MM.1S (cell line): ENCODE data around the gene TJP1.

Source experiments
- EZH2phosphoT487 ChIP-seq: fragments of 300-600 bp; sonication (generic); IDR thresholded peaks from 2 replicates; pipeline ENCODE4 v1.6.1; 2018; ENCODE audit warnings: antibody characterized with exemption, low read length
- TF ChIP-seq, protein P1 (sequence below): fragments of 300-600 bp; sonication (generic); IDR thresholded peaks from 2 replicates; pipeline ENCODE4 v1.5.1; 2016; ENCODE audit warnings: antibody characterized with exemption, low read length, mixed read lengths

DNA sequence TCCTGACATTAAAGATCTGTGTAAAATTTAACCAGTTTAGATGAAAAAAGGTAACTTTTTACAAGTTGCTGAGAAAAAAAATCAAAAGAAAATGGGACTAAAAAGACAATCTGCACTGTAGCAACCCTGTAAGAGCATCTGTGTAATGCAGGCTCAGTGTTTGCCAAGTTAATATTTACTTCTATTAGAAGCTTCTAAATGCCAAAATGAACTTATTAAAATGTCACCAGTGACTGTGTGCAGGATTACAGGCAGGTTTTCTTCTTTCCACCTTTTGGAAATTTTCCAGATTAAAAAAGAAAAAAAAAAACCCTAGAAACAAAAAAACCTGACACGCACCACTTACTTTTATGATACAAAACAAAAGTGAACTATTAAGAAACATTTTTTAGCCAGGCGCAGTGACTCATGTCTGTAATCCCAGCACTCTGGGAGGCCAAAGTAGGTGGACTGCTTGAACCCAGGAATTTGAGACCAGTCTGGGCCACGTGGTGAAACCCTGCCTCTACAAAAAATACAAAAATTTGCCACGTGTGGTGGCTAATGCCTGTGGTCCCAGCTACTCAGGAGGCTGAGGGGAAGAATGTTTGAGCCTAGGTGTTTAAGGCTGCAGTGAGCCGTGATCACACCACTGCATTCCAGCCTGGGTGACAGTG, 87.2 kb downstream of the TJP1 start:
- no peak for TF ChIP-seq EZH2phosphoT487
- TF ChIP-seq, protein P1, sequence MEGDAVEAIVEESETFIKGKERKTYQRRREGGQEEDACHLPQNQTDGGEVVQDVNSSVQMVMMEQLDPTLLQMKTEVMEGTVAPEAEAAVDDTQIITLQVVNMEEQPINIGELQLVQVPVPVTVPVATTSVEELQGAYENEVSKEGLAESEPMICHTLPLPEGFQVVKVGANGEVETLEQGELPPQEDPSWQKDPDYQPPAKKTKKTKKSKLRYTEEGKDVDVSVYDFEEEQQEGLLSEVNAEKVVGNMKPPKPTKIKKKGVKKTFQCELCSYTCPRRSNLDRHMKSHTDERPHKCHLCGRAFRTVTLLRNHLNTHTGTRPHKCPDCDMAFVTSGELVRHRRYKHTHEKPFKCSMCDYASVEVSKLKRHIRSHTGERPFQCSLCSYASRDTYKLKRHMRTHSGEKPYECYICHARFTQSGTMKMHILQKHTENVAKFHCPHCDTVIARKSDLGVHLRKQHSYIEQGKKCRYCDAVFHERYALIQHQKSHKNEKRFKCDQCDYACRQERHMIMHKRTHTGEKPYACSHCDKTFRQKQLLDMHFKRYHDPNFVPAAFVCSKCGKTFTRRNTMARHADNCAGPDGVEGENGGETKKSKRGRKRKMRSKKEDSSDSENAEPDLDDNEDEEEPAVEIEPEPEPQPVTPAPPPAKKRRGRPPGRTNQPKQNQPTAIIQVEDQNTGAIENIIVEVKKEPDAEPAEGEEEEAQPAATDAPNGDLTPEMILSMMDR = no peak
